Mammary epithelial cell (primary cell): Measurements from ENCODE around the gene NOC2L.

Experiments used
- EZH2 ChIP-seq: IDR thresholded peaks from 2 replicates; pipeline ENCODE4 v1.6.1; 2012; ENCODE audit warnings: low read length, inconsistent platforms, borderline replicate concordance
- TF ChIP-seq, protein P1 (sequence below), 2 donors: IDR thresholded peaks in 1 of 2; conservative IDR thresholded peaks in 1 of 2; 2 replicates each; pipeline ENCODE4 v1.5.1; 2011 to 2012; ENCODE audit warnings: inconsistent platforms in 2 of 2, low read length in 2 of 2, mild to moderate bottlenecking in 2 of 2, control low read depth in 1 of 2, low read depth in 1 of 2; ENCODE audit not compliant: insufficient read depth in 1 of 2; ENCODE audit errors: extremely low read depth in 1 of 2

GRCh38 chr1:927234-927633 lies 31.8 kb downstream of the NOC2L start:
- TF ChIP-seq, protein P1, sequence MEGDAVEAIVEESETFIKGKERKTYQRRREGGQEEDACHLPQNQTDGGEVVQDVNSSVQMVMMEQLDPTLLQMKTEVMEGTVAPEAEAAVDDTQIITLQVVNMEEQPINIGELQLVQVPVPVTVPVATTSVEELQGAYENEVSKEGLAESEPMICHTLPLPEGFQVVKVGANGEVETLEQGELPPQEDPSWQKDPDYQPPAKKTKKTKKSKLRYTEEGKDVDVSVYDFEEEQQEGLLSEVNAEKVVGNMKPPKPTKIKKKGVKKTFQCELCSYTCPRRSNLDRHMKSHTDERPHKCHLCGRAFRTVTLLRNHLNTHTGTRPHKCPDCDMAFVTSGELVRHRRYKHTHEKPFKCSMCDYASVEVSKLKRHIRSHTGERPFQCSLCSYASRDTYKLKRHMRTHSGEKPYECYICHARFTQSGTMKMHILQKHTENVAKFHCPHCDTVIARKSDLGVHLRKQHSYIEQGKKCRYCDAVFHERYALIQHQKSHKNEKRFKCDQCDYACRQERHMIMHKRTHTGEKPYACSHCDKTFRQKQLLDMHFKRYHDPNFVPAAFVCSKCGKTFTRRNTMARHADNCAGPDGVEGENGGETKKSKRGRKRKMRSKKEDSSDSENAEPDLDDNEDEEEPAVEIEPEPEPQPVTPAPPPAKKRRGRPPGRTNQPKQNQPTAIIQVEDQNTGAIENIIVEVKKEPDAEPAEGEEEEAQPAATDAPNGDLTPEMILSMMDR (conservative IDR thresholded peaks at IDR 0.05 in 1 of 2, IDR thresholded peaks at IDR 0.05 in 1 of 2; ENCODE audit: extremely low read depth in 1 of 2, insufficient read depth in 1 of 2, low read depth in 1 of 2, low read length in 2 of 2), result no peak
- no peak for TF ChIP-seq EZH2
